Renal cortical epithelial cell (primary cell): ENCODE data around the gene TMEM52B. TPM values are rescaled to one million over a fixed set of nuclear protein-coding genes. Genes with fewer than 3 reads are reported as not detected.
"Not testable (repeated sequence)": the region's sequence is repeated elsewhere in the genome, so short reads cannot be mapped to it uniquely, and the experiment has no call there.

Source experiments
- DNase-seq: peaks from one replicate; pipeline ENCODE4 v3.0.0-alpha.2; 2011; ENCODE audit warnings: low read depth
- total RNA-seq: library from RNA; depleted of rRNA; stranded (reverse); fragments of >200 nt; gene quantifications from 2 replicates; pipeline ENCODE4 v1.2.3, GENCODE V29; 2014

Gene TMEM52B
- total RNA-seq, 1 donor from 2014 or later: 6.9 TPM

DNA sequence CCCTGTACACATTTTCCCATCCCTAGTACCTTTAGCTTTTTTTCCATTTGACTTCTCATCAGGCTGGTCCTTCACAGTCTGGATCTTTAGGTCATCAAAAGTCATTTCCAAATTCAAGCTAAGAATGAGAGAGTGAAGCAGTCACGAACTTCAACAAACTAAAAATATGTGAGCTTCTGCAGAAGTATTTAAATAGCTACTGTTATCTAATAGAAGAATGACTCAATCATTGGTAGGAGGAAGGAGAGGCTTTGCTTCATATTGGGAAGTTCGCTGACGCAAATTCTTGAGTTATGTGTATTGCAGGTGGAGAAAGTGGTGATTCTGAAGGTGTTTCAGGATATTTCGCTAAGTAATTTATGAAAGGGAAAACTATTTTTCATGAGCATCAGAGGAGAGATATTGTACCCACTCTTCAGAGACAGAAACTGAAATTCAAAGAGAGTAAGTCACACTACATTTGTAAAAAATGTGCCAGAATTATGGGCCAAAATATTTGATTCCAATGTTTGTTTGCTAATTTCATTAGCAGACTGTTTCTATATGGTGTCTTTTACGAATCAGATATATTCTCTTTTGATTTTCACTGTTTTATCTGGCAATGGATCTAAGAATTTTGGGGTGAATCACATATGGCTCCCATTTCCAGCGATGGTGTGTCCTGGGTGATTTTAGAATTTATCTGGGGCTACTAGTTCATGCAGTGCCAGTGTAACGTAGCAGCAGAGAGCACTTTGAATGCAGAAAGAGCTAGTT, 6.7 kb upstream of the TMEM52B start, which contains the start of gene OLR1:
TSS of gene OLR1 (minus strand) at position 160 of the 756 bp plus-strand sequence. CDS start at position 105, 55 bp downstream.
- DNase-seq: no peak

- DNase-seq: no peak
Measured at GRCh38 chr12:10174986-10175614, 3.7 kb upstream of the TMEM52B start.

- peak; percentile 84 for DNase-seq
Measured at GRCh38 chr12:10175846-10176636, 2.8 kb upstream of the TMEM52B start.

GRCh38 chr12:10179776-10180181, 947 bp downstream of the TMEM52B start:
- peak; percentile 38 for DNase-seq

GRCh38 chr12:10182354-10183049, 3.7 kb downstream of the TMEM52B start:
- peak; percentile 31 for DNase-seq

GRCh38 chr12:10184261-10184843, 5.5 kb downstream of the TMEM52B start:
- DNase-seq: no peak

DNA sequence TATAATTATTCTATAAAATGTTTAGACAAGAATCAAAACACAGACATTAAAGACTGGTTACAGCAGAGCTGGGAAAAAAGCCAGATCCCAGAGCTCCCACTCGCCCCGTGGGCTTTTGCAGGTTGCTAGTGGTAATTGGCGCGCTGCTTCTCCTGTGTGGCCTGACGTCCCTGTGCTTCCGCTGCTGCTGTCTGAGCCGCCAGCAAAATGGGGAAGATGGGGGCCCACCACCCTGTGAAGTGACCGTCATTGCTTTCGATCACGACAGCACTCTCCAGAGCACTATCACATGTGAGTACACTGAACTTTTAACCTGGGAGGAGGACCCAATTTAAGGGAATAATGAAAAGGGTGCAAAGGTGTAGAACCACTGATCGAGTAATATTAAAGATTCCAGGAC, 7.5 kb downstream of the TMEM52B start:
- DNase-seq: no peak

DNA sequence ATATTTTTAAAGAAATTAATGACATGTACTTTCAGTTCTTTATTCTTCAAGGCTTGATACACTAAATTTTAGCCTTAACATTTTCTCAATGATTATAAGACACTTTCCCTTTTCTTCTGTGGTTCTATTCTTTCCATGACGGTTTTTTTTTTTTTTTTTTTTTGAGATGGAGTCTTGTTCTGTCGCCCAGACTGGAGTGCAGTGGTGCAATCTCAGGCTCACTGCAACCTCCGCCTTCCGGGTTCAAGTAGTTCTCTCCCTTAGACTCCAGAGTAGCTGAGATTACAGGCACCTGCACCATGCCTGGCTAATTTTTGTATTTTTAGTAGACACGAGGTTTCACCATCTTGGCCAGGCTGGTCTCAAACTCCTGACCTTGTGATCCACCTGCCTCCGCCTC, 8.1 kb downstream of the TMEM52B start:
- not testable (repeated sequence) for DNase-seq

GRCh38 chr12:10189653-10190052, 10.8 kb downstream of the TMEM52B start:
- DNase-seq: no peak

GRCh38 chr12:10190558-10191388, 11.9 kb downstream of the TMEM52B start:
- peak; percentile 73 for DNase-seq

DNA sequence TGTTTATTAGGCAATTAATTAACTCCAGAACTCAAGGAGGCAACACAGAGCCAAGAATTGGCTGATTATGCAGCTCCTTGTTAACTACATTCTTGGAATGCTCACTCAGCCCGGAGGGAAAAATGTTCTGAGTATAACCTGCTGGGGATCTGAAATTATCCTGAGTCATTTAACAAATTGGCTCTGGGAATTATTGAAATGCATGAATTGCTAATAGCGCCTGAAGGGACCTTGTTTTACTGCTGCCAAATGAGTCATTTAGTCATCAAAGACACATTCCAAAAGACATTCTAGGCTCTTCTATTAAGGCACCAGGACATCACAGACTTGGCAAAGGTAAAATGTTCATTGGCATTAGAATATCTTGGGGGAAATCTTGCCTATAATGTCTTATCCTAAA, 13.0 kb downstream of the TMEM52B start:
- DNase-seq: peak; percentile 98

DNA sequence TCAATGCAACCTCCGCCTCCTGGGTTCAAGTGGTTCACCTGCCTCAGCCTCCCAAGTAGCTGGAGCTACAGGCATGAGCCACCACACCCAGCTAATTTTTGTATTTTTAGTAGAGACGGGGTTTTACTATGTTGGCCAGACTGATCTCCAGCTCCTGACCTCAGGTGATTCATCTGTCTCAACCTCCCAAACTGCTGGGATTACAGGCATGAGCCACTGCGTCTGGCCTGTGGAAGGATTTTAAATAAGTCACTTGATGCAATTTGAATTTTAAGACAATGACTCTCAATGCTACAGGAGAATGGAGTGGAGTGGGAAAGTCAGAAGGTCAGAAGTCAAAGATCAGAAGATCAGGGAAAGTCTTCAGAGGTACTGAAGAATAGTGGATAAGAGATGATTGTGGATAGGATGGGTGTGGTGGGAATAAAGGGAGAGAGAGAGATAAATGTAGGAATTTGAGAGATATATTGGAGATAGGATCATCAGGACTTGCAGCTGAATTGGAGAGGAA, 15.4 kb downstream of the TMEM52B start:
- peak; percentile 54 for DNase-seq

GRCh38 chr12:10196210-10196609, 17.4 kb downstream of the TMEM52B start:
- DNase-seq: peak; percentile 46

DNA sequence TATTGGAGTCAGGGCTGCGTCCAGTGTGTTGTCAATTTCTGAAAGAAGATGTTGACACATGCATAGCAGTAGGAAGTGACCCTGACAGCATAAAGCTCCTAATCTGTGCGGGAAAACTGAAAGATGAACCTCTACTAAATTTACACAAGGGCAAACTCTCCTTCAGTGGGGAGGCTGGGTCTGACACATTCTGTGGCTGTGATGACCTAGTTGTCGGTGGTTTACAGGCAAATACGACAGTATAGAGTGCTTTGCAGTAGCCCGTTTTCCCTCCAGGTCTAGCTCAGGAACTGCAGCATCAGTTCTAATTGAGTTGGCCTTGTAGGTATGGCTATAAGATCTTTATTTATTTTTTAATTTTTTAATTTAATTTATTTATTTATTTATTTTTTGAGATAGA, 19.0 kb downstream of the TMEM52B start:
- no peak for DNase-seq

DNA sequence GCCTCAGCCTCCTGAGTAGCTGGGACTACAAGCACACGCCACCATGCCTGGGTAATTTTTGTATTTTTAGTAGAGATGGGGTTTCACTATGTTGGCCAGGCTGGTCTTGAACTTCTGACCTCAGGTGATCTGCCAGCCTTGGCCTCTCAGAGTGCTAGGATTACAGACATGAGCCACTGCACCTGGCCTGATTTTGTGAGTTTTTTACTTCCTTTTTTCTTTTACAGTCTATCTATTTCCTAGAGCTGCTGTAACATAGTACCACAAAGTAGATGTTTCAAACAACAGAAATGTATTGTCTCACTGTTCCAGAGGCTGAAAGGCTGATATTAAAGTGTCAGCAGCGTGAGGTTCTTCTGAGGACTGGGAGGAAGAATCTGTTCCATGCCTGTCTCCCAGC, 25.7 kb downstream of the TMEM52B start:
- not testable (repeated sequence) for DNase-seq

DNA sequence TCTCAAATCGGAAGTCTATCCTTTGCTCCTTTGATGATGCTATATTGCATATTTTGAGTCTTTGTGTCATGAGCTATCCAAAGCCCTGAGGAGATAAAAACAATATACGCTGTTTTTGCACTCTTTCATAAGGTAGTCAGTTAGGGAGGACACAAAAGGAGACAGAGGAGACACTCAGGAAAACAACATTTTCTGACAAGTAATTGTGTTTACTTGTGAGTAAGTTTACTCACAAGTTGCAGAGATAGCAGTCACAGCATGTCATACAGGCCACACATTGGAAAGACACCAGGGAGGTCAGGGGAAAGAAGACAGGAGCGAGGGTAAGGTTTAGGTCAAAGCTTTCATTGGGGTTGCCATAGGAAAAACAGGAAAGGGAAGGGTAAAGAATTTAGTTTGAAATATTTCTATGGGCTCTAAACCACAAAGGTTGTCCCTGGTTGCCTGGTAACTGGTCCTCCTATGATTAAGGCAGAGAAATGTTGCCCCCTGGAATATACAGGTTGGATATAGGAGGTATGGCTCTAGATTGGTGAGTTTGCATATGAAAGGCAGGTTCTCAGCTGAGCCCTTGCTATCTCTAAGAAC, 26.5 kb downstream of the TMEM52B start:
- DNase-seq: no peak

- DNase-seq: no peak
Measured at GRCh38 chr12:10207136-10207535, 28.3 kb downstream of the TMEM52B start.

- DNase-seq: no peak
Measured at GRCh38 chr12:10210225-10210624, 31.4 kb downstream of the TMEM52B start.

DNA sequence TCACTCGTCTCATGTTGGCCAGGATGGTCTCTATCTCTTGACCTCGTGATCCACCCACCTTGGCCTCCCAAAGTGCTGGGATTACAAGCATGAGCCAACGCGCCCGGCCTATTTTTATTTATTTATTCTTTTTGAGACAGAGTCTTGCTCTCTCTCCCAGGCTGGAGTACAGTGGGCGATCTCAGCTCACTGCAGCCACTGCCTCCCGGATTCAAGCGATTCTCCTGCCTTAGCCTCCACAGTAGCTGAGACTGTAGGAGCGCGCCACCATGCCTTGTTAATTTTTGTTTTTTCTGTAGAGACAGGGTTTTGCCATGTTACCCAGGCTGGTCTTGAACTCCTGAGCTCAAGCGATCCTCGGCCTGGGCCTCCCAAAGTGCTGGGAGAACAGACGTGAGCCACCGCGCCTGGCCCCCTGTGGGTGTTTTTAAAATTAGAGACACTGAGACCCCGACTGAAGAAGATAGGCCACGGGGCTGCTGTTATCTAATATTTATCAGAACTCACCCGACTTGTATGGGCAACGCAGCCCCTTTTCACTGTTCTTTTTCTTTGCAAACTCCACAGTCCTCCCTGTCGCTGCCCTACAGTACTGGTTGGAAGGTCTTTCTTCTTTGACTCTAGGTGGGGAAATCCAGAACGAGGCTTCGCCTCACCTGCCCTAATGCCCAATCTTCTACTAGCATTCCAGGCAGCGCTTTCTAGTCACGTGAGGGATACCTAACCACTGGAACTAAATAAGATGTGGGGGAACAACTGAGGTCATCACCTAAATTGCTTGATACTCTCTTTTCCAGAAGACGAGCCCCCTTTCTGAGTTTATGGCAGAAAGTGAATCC, 32.5 kb downstream of the TMEM52B start:
- DNase-seq: no peak
